ENCODE data around the gene TEPSIN. TPM values are rescaled to one million over a fixed set of nuclear protein-coding genes. Genes with fewer than 3 reads are reported as not detected.

TEPSIN gene
- total RNA-seq, 2 donors from 2014 or later, result 30.0 to 45.0 TPM

- H3K27ac Mint-ChIP-seq, result no peak overlapping the region
- no peak overlapping the region for H3K4me3 ChIP-seq (ENCODE audit: low read length)
These were observed 46.5 kb upstream of the TEPSIN start for GRCh38 chr17:81285179-81285878.

GRCh38 chr17:81282876-81283275 lies 44.0 kb upstream of the TEPSIN start:
- Mint-ChIP-seq H3K4me3 (no peak overlapping the region), H3K27me3 (ENCODE audit: insufficient read depth) (no peaks in the 10 kb centered on the region), H3K4me1 (no peaks in the 10 kb centered on the region), H3K27ac (peak overlapping the region; percentile 48), H3K9me3 (no peaks in the 10 kb centered on the region), H3K36me3 (ENCODE audit: low read depth) (peaks cover 30% of the 10 kb centered on the region)
- H3K4me3 ChIP-seq (ENCODE audit: low read length), result no peak overlapping the region
- no peak overlapping the region for H3K9ac ChIP-seq (ENCODE audit: extremely low read depth, low read length, poor library complexity, severe bottlenecking)
- no peak for DNase-seq
- H3K9me3 ChIP-seq (ENCODE audit: control insufficient read depth, low read length), result no peaks in the 10 kb centered on the region
- no peaks in the 10 kb centered on the region for H3K4me1 ChIP-seq (ENCODE audit: control insufficient read depth, insufficient read depth, low read length)
- no peak for TF ChIP-seq CTCF (conservative IDR thresholded peaks at IDR 0.05)
- no peaks in the 10 kb centered on the region for H3K27me3 ChIP-seq (ENCODE audit: control insufficient read depth, insufficient read depth, low read length, poor library complexity, severe bottlenecking)
- H3K27ac ChIP-seq (ENCODE audit: low read depth, low read length), result no peak overlapping the region
- peaks cover 8% of the 10 kb centered on the region for H3K36me3 ChIP-seq (ENCODE audit: control insufficient read depth, insufficient read depth, low read length)
- WGBS, 2 experiments (ENCODE audit: insufficient coverage in 1 of 2, insufficient read length in 1 of 2), result 94 to 97% methylated on average over 14 to 16 of the region's 16 CpGs

More at GRCh38 chr17:81285179-81285878, 46.5 kb upstream of the TEPSIN start:
- Mint-ChIP-seq H3K9me3 (no peaks in the 10 kb centered on the region), H3K36me3 (ENCODE audit: low read depth) (peaks cover 35% of the 10 kb centered on the region), H3K27me3 (ENCODE audit: insufficient read depth) (no peaks in the 10 kb centered on the region), H3K4me1 (no peaks in the 10 kb centered on the region), H3K4me3 (no peak overlapping the region)
- no peaks in the 10 kb centered on the region for H3K27me3 ChIP-seq (ENCODE audit: control insufficient read depth, insufficient read depth, low read length, poor library complexity, severe bottlenecking)
- no peak for DNase-seq
- peaks cover 14% of the 10 kb centered on the region for H3K36me3 ChIP-seq (ENCODE audit: control insufficient read depth, insufficient read depth, low read length)
- no peaks in the 10 kb centered on the region for H3K4me1 ChIP-seq (ENCODE audit: control insufficient read depth, insufficient read depth, low read length)
- no peaks in the 10 kb centered on the region for H3K9me3 ChIP-seq (ENCODE audit: control insufficient read depth, low read length)
- H3K27ac ChIP-seq (ENCODE audit: low read depth, low read length), result peak overlapping the region; percentile 60
- TF ChIP-seq CTCF (conservative IDR thresholded peaks at IDR 0.05), result no peak
- 81 to 93% methylated on average over 24 to 37 of the region's 37 CpGs for WGBS, 2 experiments (ENCODE audit: insufficient coverage in 1 of 2, insufficient read length in 1 of 2)
- H3K9ac ChIP-seq (ENCODE audit: extremely low read depth, low read length, poor library complexity, severe bottlenecking), result no peak overlapping the region

GRCh38 chr17:81282141-81282540 lies 43.3 kb upstream of the TEPSIN start:
- Mint-ChIP-seq H3K4me1 (no peaks in the 10 kb centered on the region), H3K9me3 (no peaks in the 10 kb centered on the region), H3K4me3 (no peak overlapping the region), H3K27ac (peak overlapping the region; percentile 17), H3K36me3 (ENCODE audit: low read depth) (peaks cover 28% of the 10 kb centered on the region), H3K27me3 (ENCODE audit: insufficient read depth) (no peaks in the 10 kb centered on the region)
- H3K4me1 ChIP-seq (ENCODE audit: control insufficient read depth, insufficient read depth, low read length), result no peaks in the 10 kb centered on the region
- H3K4me3 ChIP-seq (ENCODE audit: low read length), result no peak overlapping the region
- peaks cover 8% of the 10 kb centered on the region for H3K36me3 ChIP-seq (ENCODE audit: control insufficient read depth, insufficient read depth, low read length)
- no peak overlapping the region for H3K9ac ChIP-seq (ENCODE audit: extremely low read depth, low read length, poor library complexity, severe bottlenecking)
- H3K9me3 ChIP-seq (ENCODE audit: control insufficient read depth, low read length), result no peaks in the 10 kb centered on the region
- 93 to 96% methylated on average over 30 to 33 of the region's 33 CpGs for WGBS, 2 experiments (ENCODE audit: insufficient coverage in 1 of 2, insufficient read length in 1 of 2)
- no peak overlapping the region for H3K27ac ChIP-seq (ENCODE audit: low read depth, low read length)
- no peak for DNase-seq
- H3K27me3 ChIP-seq (ENCODE audit: control insufficient read depth, insufficient read depth, low read length, poor library complexity, severe bottlenecking), result no peaks in the 10 kb centered on the region
- TF ChIP-seq CTCF (conservative IDR thresholded peaks at IDR 0.05), result no peak

Data from endodermal cell (in vitro differentiated cells).